CD4-positive, alpha-beta T cell treated with Interferon alpha-2 for 1 hour (primary cell): ENCODE data around the gene CCDC12.
A peak's percentile ranks its signal among the peaks of the same experiment; 100 is the strongest.

Source experiments
- DNase-seq, 2 donors: peaks; one replicate each; pipeline ENCODE4 v3.0.0-alpha.2; 2020 to 2022

The CCDC12 gene

GRCh38 chr3:46955157-46955556 lies 21.4 kb downstream of the CCDC12 start:
- DNase-seq = no peak

- no peak for DNase-seq
These were observed 22.4 kb downstream of the CCDC12 start for GRCh38 chr3:46954178-46954577.

- peak in 1 of 2 donors; percentile 41 for DNase-seq
These were observed 23.1 kb downstream of the CCDC12 start for GRCh38 chr3:46953234-46954010.

- DNase-seq = no peak
These were observed 23.7 kb downstream of the CCDC12 start for GRCh38 chr3:46952813-46953212.

- no peak for DNase-seq
These were observed 25.8 kb downstream of the CCDC12 start for GRCh38 chr3:46950650-46951241.

- DNase-seq = no peak
These were observed 26.4 kb downstream of the CCDC12 start for GRCh38 chr3:46950177-46950576.

GRCh38 chr3:46948830-46949671 lies 27.5 kb downstream of the CCDC12 start:
- peak; percentile 34 to 41 for DNase-seq

GRCh38 chr3:46947981-46948791 lies 28.4 kb downstream of the CCDC12 start:
- DNase-seq = peak; percentile 70 to 82

- no peak for DNase-seq
These were observed 29.0 kb downstream of the CCDC12 start for GRCh38 chr3:46947546-46947901.

GRCh38 chr3:46946856-46947545 lies 29.5 kb downstream of the CCDC12 start:
- peak; percentile 56 to 75 for DNase-seq

GRCh38 chr3:46946416-46946815 lies 30.1 kb downstream of the CCDC12 start:
- DNase-seq = no peak

GRCh38 chr3:46944191-46944590 lies 32.4 kb downstream of the CCDC12 start:
- DNase-seq = no peak

- no peak for DNase-seq
These were observed 33.0 kb downstream of the CCDC12 start for GRCh38 chr3:46943237-46944187.

- no peak for DNase-seq
These were observed 33.9 kb downstream of the CCDC12 start for GRCh38 chr3:46942481-46943236.

GRCh38 chr3:46942076-46942475 lies 34.5 kb downstream of the CCDC12 start:
- no peak for DNase-seq

- no peak for DNase-seq
These were observed 36.7 kb downstream of the CCDC12 start for GRCh38 chr3:46939578-46940445.

GRCh38 chr3:46938118-46938517 lies 38.4 kb downstream of the CCDC12 start:
- DNase-seq = no peak

GRCh38 chr3:46936733-46937250 lies 39.8 kb downstream of the CCDC12 start:
- DNase-seq = no peak

GRCh38 chr3:46935989-46936558 lies 40.5 kb downstream of the CCDC12 start:
- no peak for DNase-seq
